Thymus (tissue), 14 donors: ENCODE measurements around the gene OR51G2. TPM values are rescaled to one million over a fixed set of nuclear protein-coding genes. Genes with fewer than 3 reads are reported as not detected.
"Not testable (repeated sequence)": the region's sequence is repeated elsewhere in the genome, so short reads cannot be mapped to it uniquely, and the experiment has no call there.

Experiments used
- DNase-seq, 9 donors: peaks; one replicate each; pipeline ENCODE4 v3.0.0-alpha.2; 2013; ENCODE audit warnings: low spot score in 9 of 9, low read depth in 6 of 9, missing footprints in 1 of 9
- H3K27ac ChIP-seq, 2 donors: one replicate each; pipeline ENCODE4 v1.5.1; 2013; ENCODE audit warnings: control low read depth in 1 of 2, low read depth in 1 of 2, low read length in 1 of 2, mild to moderate bottlenecking in 1 of 2, moderate library complexity in 1 of 2
- H3K27me3 ChIP-seq, 2 donors: one replicate each; pipeline ENCODE4 v1.5.1; 2013; ENCODE audit warnings: low read length in 1 of 2; ENCODE audit not compliant: control insufficient read depth in 2 of 2, insufficient read depth in 1 of 2
- H3K36me3 ChIP-seq, 2 donors: one replicate each; pipeline ENCODE4 v1.5.1; 2013; ENCODE audit warnings: low read length in 1 of 2, mild to moderate bottlenecking in 1 of 2, moderate library complexity in 1 of 2; ENCODE audit not compliant: control insufficient read depth in 2 of 2, insufficient read depth in 2 of 2
- H3K4me1 ChIP-seq, 2 donors: one replicate each; pipeline ENCODE4 v1.5.1; 2013; ENCODE audit warnings: low read length in 2 of 2; ENCODE audit not compliant: control insufficient read depth in 2 of 2, insufficient read depth in 2 of 2
- H3K4me3 ChIP-seq, 2 donors: one replicate each; pipeline ENCODE4 v1.5.1; 2013; ENCODE audit warnings: low read length in 2 of 2, control low read depth in 1 of 2, mild to moderate bottlenecking in 1 of 2
- H3K9me3 ChIP-seq, 2 donors: one replicate each; pipeline ENCODE4 v1.5.1; 2013; ENCODE audit warnings: low read length in 1 of 2, mild to moderate bottlenecking in 1 of 2; ENCODE audit not compliant: control insufficient read depth in 2 of 2, insufficient read depth in 1 of 2
- WGBS: extraction: QIAGEN DNeasy Blood & Tissue Kit; methylation state at CpG from one replicate; pipeline ENCODE4 v1.1.7; 2013; 5-methylcytosine and 5-hydroxymethylcytosine counted together
- long read RNA-seq, 10 donors: transcript quantifications; one replicate each; lab custom pipeline, GENCODE V29; 2026
- polyA plus RNA-seq: library from polyadenylated mRNA; stranded (reverse); fragments of 200-250 nt; gene quantifications from one replicate; pipeline ENCODE4 v1.2.3, GENCODE V29; 2013
- total RNA-seq: library from RNA; stranded (reverse); fragments of 120-200 nt; gene quantifications from one replicate; pipeline ENCODE4 v1.2.4, GENCODE V29; 2013
- donor health status: healthy.

Gene OR51G2, protein sequence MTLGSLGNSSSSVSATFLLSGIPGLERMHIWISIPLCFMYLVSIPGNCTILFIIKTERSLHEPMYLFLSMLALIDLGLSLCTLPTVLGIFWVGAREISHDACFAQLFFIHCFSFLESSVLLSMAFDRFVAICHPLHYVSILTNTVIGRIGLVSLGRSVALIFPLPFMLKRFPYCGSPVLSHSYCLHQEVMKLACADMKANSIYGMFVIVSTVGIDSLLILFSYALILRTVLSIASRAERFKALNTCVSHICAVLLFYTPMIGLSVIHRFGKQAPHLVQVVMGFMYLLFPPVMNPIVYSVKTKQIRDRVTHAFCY
- total RNA-seq = not detected
- 0.02 TPM for polyA plus RNA-seq
- long read RNA-seq, donor 1 = 0 reads
- long read RNA-seq, donor 2 = 0 reads
- long read RNA-seq, donor 3 = 0 reads
- long read RNA-seq, donor 4 = 0 reads
- long read RNA-seq, donor 5 = 0 reads
- long read RNA-seq, donor 6 = 0 reads
- long read RNA-seq, donor 7 = 0 reads
- long read RNA-seq, donor 8 = 0 reads
- long read RNA-seq, donor 9 = 0 reads
- long read RNA-seq, donor 10 = 0 reads

DNA sequence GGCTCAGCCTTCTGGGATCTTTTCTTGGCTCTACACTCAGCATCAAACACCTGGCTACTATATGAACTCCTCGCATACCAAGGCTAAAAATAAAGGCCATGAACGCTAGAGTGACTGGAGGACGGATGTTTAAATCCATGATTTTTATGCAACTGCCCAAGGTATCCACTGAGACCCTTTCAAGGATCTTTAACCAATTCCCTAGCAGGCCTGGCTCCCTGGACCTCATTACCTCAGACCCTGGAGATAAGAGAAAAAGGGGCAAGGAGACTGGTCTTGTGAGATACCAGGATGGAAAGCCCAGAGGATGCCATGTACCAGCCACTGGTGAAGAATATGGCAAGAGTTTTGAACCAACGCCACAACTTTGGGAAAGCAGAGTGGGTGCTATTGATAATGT lies at the start of gene OR51G2:
OR51G2 (minus strand) TSS at position 101 of the 400 bp plus-strand sequence. CDS start 3,687 bp downstream, outside the sequence.
- 91% methylated on average over 4 of the region's 4 CpGs for WGBS
- Histone ChIP-seq H3K9me3 (no peaks in the 10 kb centered on the region), H3K27me3 (no peaks in the 10 kb centered on the region), H3K36me3 (no peaks in the 10 kb centered on the region), H3K4me3 (no peak within 1 kb of the TSS), H3K27ac (no peak within 1 kb of the TSS), H3K4me1 (no peaks in the 10 kb centered on the region)
- no peak for DNase-seq

- H3K27me3 ChIP-seq = no peaks in the 10 kb centered on the region
- no peaks in the 10 kb centered on the region for H3K36me3 ChIP-seq
- 91% methylated on average over 1 of the region's 1 CpG for WGBS
- H3K27ac ChIP-seq = no peak overlapping the region
- H3K4me1 ChIP-seq = no peaks in the 10 kb centered on the region
- DNase-seq = no peak
- H3K4me3 ChIP-seq = no peak overlapping the region
- H3K9me3 ChIP-seq = no peaks in the 10 kb centered on the region
These were observed 43.7 kb upstream of the OR51G2 start for GRCh38 chr11:4962816-4963215.

GRCh38 chr11:4960877-4961276 lies 41.7 kb upstream of the OR51G2 start:
- H3K27me3 ChIP-seq = no peaks in the 10 kb centered on the region
- H3K4me1 ChIP-seq = no peaks in the 10 kb centered on the region
- no peaks in the 10 kb centered on the region for H3K36me3 ChIP-seq
- no peaks in the 10 kb centered on the region for H3K9me3 ChIP-seq
- H3K27ac ChIP-seq = no peak overlapping the region
- DNase-seq = no peak
- H3K4me3 ChIP-seq = no peak overlapping the region
- WGBS = 92% methylated on average over 3 of the region's 3 CpGs

- WGBS = 94% methylated on average over 4 of the region's 4 CpGs
- no peak overlapping the region for H3K4me3 ChIP-seq
- no peaks in the 10 kb centered on the region for H3K27me3 ChIP-seq
- no peaks in the 10 kb centered on the region for H3K9me3 ChIP-seq
- no peak for DNase-seq
- no peak overlapping the region for H3K27ac ChIP-seq
- no peaks in the 10 kb centered on the region for H3K36me3 ChIP-seq
- H3K4me1 ChIP-seq = no peaks in the 10 kb centered on the region
These were observed 38.2 kb upstream of the OR51G2 start for GRCh38 chr11:4957396-4957795.

- not testable (repeated sequence) for H3K36me3 ChIP-seq, DNase-seq, H3K4me1 ChIP-seq, H3K27ac ChIP-seq, H3K4me3 ChIP-seq, H3K27me3 ChIP-seq, H3K9me3 ChIP-seq
- 83% methylated on average over 2 of the region's 2 CpGs for WGBS
These were observed 36.5 kb upstream of the OR51G2 start, which contains the start of gene OR51A2 for GRCh38 chr11:4955613-4956012. Gene OR51A2, minus strand, starts transcription at chr11:4955713. Its CDS starts 0 bp downstream, at chr11:4955713.

DNA sequence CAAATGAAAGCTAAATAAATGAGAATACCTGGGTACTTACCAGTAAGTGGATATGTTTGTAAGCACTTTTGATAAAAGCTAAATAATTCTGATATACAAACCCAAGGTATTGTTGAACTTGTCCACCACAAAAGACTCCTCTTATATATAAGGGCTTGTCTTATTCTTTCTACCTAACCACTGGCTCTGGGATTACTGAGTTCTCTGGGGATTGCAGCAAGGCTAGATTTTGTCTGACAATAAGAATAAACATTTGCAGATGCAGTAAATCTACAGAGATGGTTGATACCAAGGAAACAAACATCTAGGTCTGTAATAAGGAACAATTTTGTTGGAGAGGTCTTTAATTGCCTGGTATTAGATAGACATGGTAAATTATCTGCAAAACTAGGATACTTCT lies 28.4 kb upstream of the OR51G2 start, which contains the start of gene OR51A4:
OR51A4 (minus strand) TSS at position 101 of the 400 bp plus-strand sequence. CDS start 505 bp downstream, outside the sequence.
- Histone ChIP-seq H3K9me3 (no peaks in the 10 kb centered on the region), H3K27me3 (no peaks in the 10 kb centered on the region), H3K4me1 (no peaks in the 10 kb centered on the region), H3K4me3 (no peak within 1 kb of the TSS), H3K27ac (no peak within 1 kb of the TSS), H3K36me3 (no peaks in the 10 kb centered on the region)
- DNase-seq = no peak

- H3K27ac ChIP-seq = no peak overlapping the region
- DNase-seq = no peak
- H3K9me3 ChIP-seq = no peaks in the 10 kb centered on the region
- H3K4me3 ChIP-seq = no peak overlapping the region
- H3K36me3 ChIP-seq = no peaks in the 10 kb centered on the region
- H3K4me1 ChIP-seq = no peaks in the 10 kb centered on the region
- 93% methylated on average over 3 of the region's 3 CpGs for WGBS
- H3K27me3 ChIP-seq = no peaks in the 10 kb centered on the region
These were observed 17.6 kb upstream of the OR51G2 start for GRCh38 chr11:4936745-4937144.

DNA sequence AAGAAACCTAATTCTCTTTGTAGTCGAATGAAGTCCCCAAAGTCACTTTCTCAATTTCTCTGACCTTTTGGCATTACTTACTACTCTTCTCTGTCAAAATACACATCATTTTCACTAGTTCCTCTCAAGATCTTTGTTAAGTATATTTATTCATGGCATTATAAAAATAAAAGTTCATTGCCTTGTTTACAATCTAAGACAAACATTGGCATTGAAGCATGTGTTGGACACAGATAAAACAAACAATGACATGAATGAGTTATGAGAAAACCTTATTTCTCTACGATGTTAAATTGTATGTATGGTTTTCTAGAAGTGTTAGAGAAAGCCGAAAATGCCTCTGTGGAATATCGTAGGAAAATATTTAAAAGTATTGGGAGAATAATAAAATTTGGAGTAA lies 13.6 kb upstream of the OR51G2 start:
- no peak overlapping the region for H3K4me3 ChIP-seq
- WGBS = 94% methylated on average over 4 of the region's 4 CpGs
- no peaks in the 10 kb centered on the region for H3K27me3 ChIP-seq
- DNase-seq = no peak
- no peaks in the 10 kb centered on the region for H3K9me3 ChIP-seq
- no peaks in the 10 kb centered on the region for H3K36me3 ChIP-seq
- H3K27ac ChIP-seq = no peak overlapping the region
- H3K4me1 ChIP-seq = no peaks in the 10 kb centered on the region

- Histone ChIP-seq H3K4me3 (no peak overlapping the region), H3K27me3 (no peaks in the 10 kb centered on the region), H3K9me3 (no peaks in the 10 kb centered on the region), H3K4me1 (no peaks in the 10 kb centered on the region), H3K36me3 (no peaks in the 10 kb centered on the region), H3K27ac (no peak overlapping the region)
- no peak for DNase-seq
These were observed 7.5 kb upstream of the OR51G2 start for GRCh38 chr11:4926608-4927007.
